ENCODE results near the gene WNT3.
"Not testable (repeated sequence)": the region's sequence is repeated elsewhere in the genome, so short reads cannot be mapped to it uniquely, and the experiment has no call there.

The WNT3 gene

GRCh38 chr17:46759141-46759540 lies 59.4 kb downstream of the WNT3 start:
- no peaks in the 10 kb centered on the region for H3K9me3 Mint-ChIP-seq
- no peak overlapping the region for H3K4me3 Mint-ChIP-seq
- no peak overlapping the region for H3K27ac Mint-ChIP-seq
- no peaks in the 10 kb centered on the region for H3K4me1 Mint-ChIP-seq (ENCODE audit: low read depth)
- peaks cover 20% of the 10 kb centered on the region for H3K36me3 Mint-ChIP-seq (ENCODE audit: low read depth)
- no peaks in the 10 kb centered on the region for H3K27me3 Mint-ChIP-seq

- Mint-ChIP-seq H3K27ac (no peak overlapping the region), H3K4me1 (ENCODE audit: low read depth) (no peaks in the 10 kb centered on the region), H3K27me3 (no peaks in the 10 kb centered on the region), H3K4me3 (no peak overlapping the region), H3K9me3 (no peaks in the 10 kb centered on the region), H3K36me3 (ENCODE audit: low read depth) (peaks cover 25% of the 10 kb centered on the region)
Observed at GRCh38 chr17:46758614-46759013, 59.9 kb downstream of the WNT3 start.

GRCh38 chr17:46757588-46757987 lies 60.9 kb downstream of the WNT3 start:
- not testable (repeated sequence) for H3K27ac Mint-ChIP-seq; H3K4me1 Mint-ChIP-seq (ENCODE audit: low read depth); H3K27me3 Mint-ChIP-seq; H3K4me3 Mint-ChIP-seq; H3K9me3 Mint-ChIP-seq
- peaks cover 30% of the 10 kb centered on the region for H3K36me3 Mint-ChIP-seq (ENCODE audit: low read depth)

GRCh38 chr17:46756861-46757260 lies 61.6 kb downstream of the WNT3 start:
- Mint-ChIP-seq H3K27me3 (no peaks in the 10 kb centered on the region), H3K4me1 (ENCODE audit: low read depth) (no peaks in the 10 kb centered on the region), H3K27ac (no peak overlapping the region), H3K9me3 (no peaks in the 10 kb centered on the region), H3K4me3 (no peak overlapping the region), H3K36me3 (ENCODE audit: low read depth) (peaks cover 30% of the 10 kb centered on the region)

- Mint-ChIP-seq H3K27me3 (no peaks in the 10 kb centered on the region), H3K4me1 (ENCODE audit: low read depth) (no peaks in the 10 kb centered on the region), H3K9me3 (no peaks in the 10 kb centered on the region), H3K4me3 (no peak overlapping the region), H3K36me3 (ENCODE audit: low read depth) (peaks cover 30% of the 10 kb centered on the region), H3K27ac (no peak overlapping the region)
Observed at GRCh38 chr17:46756081-46756735, 62.3 kb downstream of the WNT3 start.

GRCh38 chr17:46753776-46754175 lies 64.7 kb downstream of the WNT3 start:
- Mint-ChIP-seq H3K27ac (no peak overlapping the region), H3K4me1 (ENCODE audit: low read depth) (no peaks in the 10 kb centered on the region), H3K27me3 (no peaks in the 10 kb centered on the region), H3K36me3 (ENCODE audit: low read depth) (peaks cover 39% of the 10 kb centered on the region), H3K4me3 (no peak overlapping the region), H3K9me3 (no peaks in the 10 kb centered on the region)

- Mint-ChIP-seq H3K4me3 (no peak overlapping the region), H3K4me1 (ENCODE audit: low read depth) (no peaks in the 10 kb centered on the region), H3K36me3 (ENCODE audit: low read depth) (peaks cover 35% of the 10 kb centered on the region), H3K27me3 (no peaks in the 10 kb centered on the region), H3K27ac (no peak overlapping the region), H3K9me3 (no peaks in the 10 kb centered on the region)
Observed at GRCh38 chr17:46751425-46751824, 67.1 kb downstream of the WNT3 start.

GRCh38 chr17:46745376-46745775 lies 73.1 kb downstream of the WNT3 start:
- no peak overlapping the region for H3K4me3 Mint-ChIP-seq
- H3K27ac Mint-ChIP-seq, result no peak overlapping the region
- no peaks in the 10 kb centered on the region for H3K27me3 Mint-ChIP-seq
- H3K4me1 Mint-ChIP-seq (ENCODE audit: low read depth), result no peaks in the 10 kb centered on the region
- peaks cover 14% of the 10 kb centered on the region for H3K36me3 Mint-ChIP-seq (ENCODE audit: low read depth)
- H3K9me3 Mint-ChIP-seq, result no peaks in the 10 kb centered on the region

GRCh38 chr17:46744441-46744840 lies 74.1 kb downstream of the WNT3 start:
- Mint-ChIP-seq H3K4me3 (no peak overlapping the region), H3K27me3 (no peaks in the 10 kb centered on the region), H3K9me3 (no peaks in the 10 kb centered on the region), H3K4me1 (ENCODE audit: low read depth) (no peaks in the 10 kb centered on the region), H3K27ac (no peak overlapping the region), H3K36me3 (ENCODE audit: low read depth) (peaks cover 10% of the 10 kb centered on the region)

GRCh38 chr17:46742565-46743270 lies 75.8 kb downstream of the WNT3 start:
- Mint-ChIP-seq H3K9me3 (no peaks in the 10 kb centered on the region), H3K36me3 (ENCODE audit: low read depth) (peaks cover 9% of the 10 kb centered on the region), H3K27me3 (no peaks in the 10 kb centered on the region), H3K27ac (no peak overlapping the region), H3K4me3 (no peak overlapping the region), H3K4me1 (ENCODE audit: low read depth) (no peaks in the 10 kb centered on the region)

GRCh38 chr17:46741122-46741730 lies 77.3 kb downstream of the WNT3 start:
- Mint-ChIP-seq H3K27ac (no peak overlapping the region), H3K9me3 (no peaks in the 10 kb centered on the region), H3K4me1 (ENCODE audit: low read depth) (no peaks in the 10 kb centered on the region), H3K36me3 (ENCODE audit: low read depth) (peaks cover 9% of the 10 kb centered on the region), H3K4me3 (no peak overlapping the region), H3K27me3 (no peaks in the 10 kb centered on the region)

GRCh38 chr17:46739982-46740381 lies 78.5 kb downstream of the WNT3 start:
- no peaks in the 10 kb centered on the region for H3K27me3 Mint-ChIP-seq
- peaks cover 9% of the 10 kb centered on the region for H3K36me3 Mint-ChIP-seq (ENCODE audit: low read depth)
- peaks cover 2% of the 10 kb centered on the region for H3K4me1 Mint-ChIP-seq (ENCODE audit: low read depth)
- no peaks in the 10 kb centered on the region for H3K9me3 Mint-ChIP-seq
- no peak overlapping the region for H3K4me3 Mint-ChIP-seq
- no peak overlapping the region for H3K27ac Mint-ChIP-seq

- peaks cover 2% of the 10 kb centered on the region for H3K4me1 Mint-ChIP-seq (ENCODE audit: low read depth)
- no peaks in the 10 kb centered on the region for H3K27me3 Mint-ChIP-seq
- H3K36me3 Mint-ChIP-seq (ENCODE audit: low read depth), result peaks cover 6% of the 10 kb centered on the region
- no peak overlapping the region for H3K4me3 Mint-ChIP-seq
- H3K27ac Mint-ChIP-seq, result no peak overlapping the region
- no peaks in the 10 kb centered on the region for H3K9me3 Mint-ChIP-seq
Observed at GRCh38 chr17:46738544-46738943, 79.9 kb downstream of the WNT3 start.

GRCh38 chr17:46737326-46737725 lies 81.2 kb downstream of the WNT3 start:
- no peak overlapping the region for H3K27ac Mint-ChIP-seq
- peaks cover 2% of the 10 kb centered on the region for H3K4me1 Mint-ChIP-seq (ENCODE audit: low read depth)
- H3K36me3 Mint-ChIP-seq (ENCODE audit: low read depth), result peaks cover 14% of the 10 kb centered on the region
- no peak overlapping the region for H3K4me3 Mint-ChIP-seq
- H3K27me3 Mint-ChIP-seq, result no peaks in the 10 kb centered on the region
- no peaks in the 10 kb centered on the region for H3K9me3 Mint-ChIP-seq

- peaks cover 2% of the 10 kb centered on the region for H3K4me1 Mint-ChIP-seq (ENCODE audit: low read depth)
- no peak overlapping the region for H3K4me3 Mint-ChIP-seq
- H3K27me3 Mint-ChIP-seq, result no peaks in the 10 kb centered on the region
- no peak overlapping the region for H3K27ac Mint-ChIP-seq
- peaks cover 19% of the 10 kb centered on the region for H3K36me3 Mint-ChIP-seq (ENCODE audit: low read depth)
- no peaks in the 10 kb centered on the region for H3K9me3 Mint-ChIP-seq
Observed at GRCh38 chr17:46736100-46736499, 82.4 kb downstream of the WNT3 start.
